Glutamatergic neuron (in vitro differentiated cells): ENCODE data around the gene ADGRD1. TPM values are rescaled to one million over a fixed set of nuclear protein-coding genes. Genes with fewer than 3 reads are reported as not detected.

Experiments used
- DNase-seq: peaks from one replicate; pipeline ENCODE4 v3.0.0; 2022
- H3K27ac Mint-ChIP-seq: one replicate; pipeline ENCODE4 v1.8.0; 2020; ENCODE audit warnings: mild to moderate bottlenecking, mixed read lengths, inconsistent platforms; ENCODE audit not compliant: unreplicated experiment
- H3K27me3 Mint-ChIP-seq: one replicate; pipeline ENCODE4 v1.8.0; 2020; ENCODE audit warnings: mild to moderate bottlenecking, moderate library complexity, mixed read lengths, inconsistent platforms; ENCODE audit not compliant: unreplicated experiment
- H3K36me3 Mint-ChIP-seq: one replicate; pipeline ENCODE4 v1.8.0; 2020; ENCODE audit warnings: mild to moderate bottlenecking, mixed read lengths, inconsistent platforms; ENCODE audit not compliant: unreplicated experiment
- H3K4me1 Mint-ChIP-seq: one replicate; pipeline ENCODE4 v1.8.0; 2020; ENCODE audit warnings: mild to moderate bottlenecking, low read depth, mixed read lengths, inconsistent platforms; ENCODE audit not compliant: unreplicated experiment
- H3K4me3 Mint-ChIP-seq: one replicate; pipeline ENCODE4 v1.8.0; 2020; ENCODE audit warnings: mild to moderate bottlenecking, mixed read lengths, inconsistent platforms; ENCODE audit not compliant: unreplicated experiment
- H3K9me3 Mint-ChIP-seq: one replicate; pipeline ENCODE4 v1.8.0; 2020; ENCODE audit warnings: mild to moderate bottlenecking, moderate library complexity, mixed read lengths, inconsistent platforms; ENCODE audit not compliant: unreplicated experiment
- total RNA-seq: library from RNA; stranded (reverse); fragmentation: NEBNext Ultra II Directional; extraction: Animal tissue kit (Norgen Biotek cat#: 25700); gene quantifications from one replicate; pipeline ENCODE4 v1.2.1, GENCODE V29; 2021; ENCODE audit not compliant: unreplicated experiment
- TF ChIP-seq, protein P1 (sequence below): fragments of 200-600 bp; sonication (generic); IDR thresholded peaks from one replicate; pipeline ENCODE4 v1.5.0; 2021; ENCODE audit not compliant: partially characterized antibody, unreplicated experiment

ADGRD1 gene
- total RNA-seq, 1 donor from 2014 or later: 0.96 TPM

DNA sequence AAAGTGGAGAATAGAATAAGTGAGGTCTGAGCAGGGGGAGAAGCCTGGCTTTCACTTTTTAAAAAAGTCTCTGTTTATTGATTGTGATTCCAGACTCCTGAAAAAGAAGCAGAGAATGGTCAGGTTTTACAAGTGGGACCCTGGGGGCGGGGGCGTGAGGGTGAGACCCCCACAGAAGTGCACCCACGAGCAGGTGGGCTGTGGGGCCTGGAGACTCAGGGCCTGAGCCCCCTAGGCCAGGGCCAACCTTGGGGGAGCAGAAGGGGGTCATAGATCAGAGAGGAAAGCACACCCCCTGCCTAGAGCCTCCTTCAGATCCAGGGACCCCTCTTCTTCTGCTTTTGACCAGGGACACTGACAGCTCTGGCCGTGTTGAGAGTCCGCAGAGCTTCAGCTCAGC lies 180.3 kb downstream of the ADGRD1 start:
- Mint-ChIP-seq H3K4me3 (no peak overlapping the region), H3K9me3 (peaks cover 8% of the 10 kb centered on the region), H3K36me3 (no peaks in the 10 kb centered on the region), H3K27ac (no peak overlapping the region), H3K27me3 (peaks cover 11% of the 10 kb centered on the region), H3K4me1 (peaks cover 23% of the 10 kb centered on the region)
- no peak for DNase-seq
- TF ChIP-seq, protein P1, sequence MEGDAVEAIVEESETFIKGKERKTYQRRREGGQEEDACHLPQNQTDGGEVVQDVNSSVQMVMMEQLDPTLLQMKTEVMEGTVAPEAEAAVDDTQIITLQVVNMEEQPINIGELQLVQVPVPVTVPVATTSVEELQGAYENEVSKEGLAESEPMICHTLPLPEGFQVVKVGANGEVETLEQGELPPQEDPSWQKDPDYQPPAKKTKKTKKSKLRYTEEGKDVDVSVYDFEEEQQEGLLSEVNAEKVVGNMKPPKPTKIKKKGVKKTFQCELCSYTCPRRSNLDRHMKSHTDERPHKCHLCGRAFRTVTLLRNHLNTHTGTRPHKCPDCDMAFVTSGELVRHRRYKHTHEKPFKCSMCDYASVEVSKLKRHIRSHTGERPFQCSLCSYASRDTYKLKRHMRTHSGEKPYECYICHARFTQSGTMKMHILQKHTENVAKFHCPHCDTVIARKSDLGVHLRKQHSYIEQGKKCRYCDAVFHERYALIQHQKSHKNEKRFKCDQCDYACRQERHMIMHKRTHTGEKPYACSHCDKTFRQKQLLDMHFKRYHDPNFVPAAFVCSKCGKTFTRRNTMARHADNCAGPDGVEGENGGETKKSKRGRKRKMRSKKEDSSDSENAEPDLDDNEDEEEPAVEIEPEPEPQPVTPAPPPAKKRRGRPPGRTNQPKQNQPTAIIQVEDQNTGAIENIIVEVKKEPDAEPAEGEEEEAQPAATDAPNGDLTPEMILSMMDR: no peak

GRCh38 chr12:131134523-131135310 lies 181.0 kb downstream of the ADGRD1 start:
- no peak for DNase-seq
- Mint-ChIP-seq H3K36me3 (no peaks in the 10 kb centered on the region), H3K4me3 (no peak overlapping the region), H3K4me1 (peaks cover 19% of the 10 kb centered on the region), H3K27ac (no peak overlapping the region), H3K27me3 (peaks cover 5% of the 10 kb centered on the region), H3K9me3 (peaks cover 3% of the 10 kb centered on the region)
- TF ChIP-seq, protein P1: no peak

DNA sequence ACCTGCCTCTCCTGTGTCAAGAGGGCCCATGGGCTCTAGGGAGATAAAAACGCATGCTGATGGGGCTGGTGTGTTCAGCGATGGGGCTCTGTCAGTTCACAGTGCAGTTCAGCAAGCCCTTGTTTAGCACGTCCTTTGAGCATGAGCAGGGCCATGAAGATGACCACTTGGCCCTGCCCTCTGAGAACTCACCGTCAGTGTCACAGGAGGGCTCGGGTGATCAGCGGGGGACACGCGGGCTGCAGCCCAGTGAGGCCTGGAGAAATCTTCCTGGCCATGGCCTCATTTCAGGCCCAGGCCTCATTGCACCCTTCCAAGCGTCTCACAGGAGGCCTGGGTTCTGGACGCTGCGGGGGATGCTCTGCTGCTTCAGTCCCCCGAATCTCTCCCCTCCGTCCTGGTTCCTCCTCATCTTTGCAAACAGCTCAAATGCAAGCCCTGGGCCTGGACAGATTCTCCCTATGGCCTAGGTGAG lies 181.6 kb downstream of the ADGRD1 start:
- H3K27me3 Mint-ChIP-seq: peaks cover 2% of the 10 kb centered on the region
- H3K9me3 Mint-ChIP-seq: no peaks in the 10 kb centered on the region
- H3K27ac Mint-ChIP-seq: no peak overlapping the region
- no peaks in the 10 kb centered on the region for H3K36me3 Mint-ChIP-seq
- no peak overlapping the region for H3K4me3 Mint-ChIP-seq
- H3K4me1 Mint-ChIP-seq: peaks cover 13% of the 10 kb centered on the region
- TF ChIP-seq, protein P1: no peak
- no peak for DNase-seq

DNA sequence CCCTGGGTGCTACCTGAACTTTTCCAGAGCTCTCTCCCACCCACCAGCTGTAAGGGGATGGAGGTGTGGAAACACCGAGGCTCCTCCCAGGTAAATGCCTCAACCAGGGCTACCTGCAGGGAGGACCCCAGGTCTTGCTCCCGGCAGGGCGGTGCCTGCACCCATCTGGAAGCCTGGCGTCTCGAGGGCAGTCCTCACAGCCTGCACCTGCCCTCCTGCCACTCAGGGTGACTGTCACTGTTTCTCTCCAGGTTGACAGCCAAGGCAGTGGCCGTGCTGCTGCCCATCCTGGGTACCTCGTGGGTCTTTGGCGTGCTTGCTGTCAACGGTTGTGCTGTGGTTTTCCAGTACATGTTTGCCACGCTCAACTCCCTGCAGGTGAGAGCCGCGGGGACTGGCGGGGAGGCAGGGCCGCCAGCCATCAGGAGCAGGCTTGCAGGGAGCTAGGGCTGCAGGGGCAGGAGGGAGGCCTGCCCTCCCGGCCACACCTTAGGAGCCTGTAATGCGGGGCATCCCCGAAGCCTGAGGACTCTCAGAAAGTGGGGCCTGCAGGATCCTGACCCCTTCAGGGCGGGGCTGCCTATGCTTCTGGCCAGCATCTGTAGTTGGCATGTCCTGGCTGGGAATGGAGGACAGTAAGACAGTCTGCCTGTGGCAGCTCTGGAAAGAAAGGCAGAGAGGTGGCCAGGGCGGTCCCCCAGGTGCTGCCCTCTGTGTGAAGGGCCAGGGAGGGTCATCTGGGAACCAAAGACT lies 182.3 kb downstream of the ADGRD1 start:
- H3K27ac Mint-ChIP-seq: no peak overlapping the region
- no peak overlapping the region for H3K4me3 Mint-ChIP-seq
- H3K9me3 Mint-ChIP-seq: peaks cover 1% of the 10 kb centered on the region
- TF ChIP-seq, protein P1: no peak
- no peaks in the 10 kb centered on the region for H3K36me3 Mint-ChIP-seq
- peaks cover 13% of the 10 kb centered on the region for H3K4me1 Mint-ChIP-seq
- peaks cover 2% of the 10 kb centered on the region for H3K27me3 Mint-ChIP-seq
- DNase-seq: no peak

DNA sequence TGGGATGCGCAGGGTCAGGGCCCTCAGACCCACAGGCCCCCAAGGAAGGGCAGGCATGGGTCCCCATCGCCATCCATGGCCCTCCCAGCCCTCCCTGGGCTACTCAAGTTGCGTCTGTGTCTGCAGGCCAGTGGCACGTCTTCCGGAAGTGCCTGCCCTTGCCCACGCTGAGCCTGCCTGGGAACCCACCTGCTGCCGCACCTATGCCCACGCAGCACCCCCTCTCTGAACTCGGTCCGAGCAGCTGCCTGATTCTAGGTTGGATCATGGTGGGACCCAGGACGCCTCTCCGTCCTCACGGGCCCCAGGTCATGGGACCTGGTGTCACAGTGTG lies 182.8 kb downstream of the ADGRD1 start:
- H3K36me3 Mint-ChIP-seq: no peaks in the 10 kb centered on the region
- TF ChIP-seq, protein P1: no peak
- peaks cover 2% of the 10 kb centered on the region for H3K27me3 Mint-ChIP-seq
- no peak for DNase-seq
- H3K27ac Mint-ChIP-seq: no peak overlapping the region
- H3K9me3 Mint-ChIP-seq: peaks cover 1% of the 10 kb centered on the region
- peaks cover 13% of the 10 kb centered on the region for H3K4me1 Mint-ChIP-seq
- H3K4me3 Mint-ChIP-seq: no peak overlapping the region
